LNCAP (cell line): ENCODE data around the gene PALLD.

Experiments used
- CTCF ChIP-seq: fragments of 450-650 bp; IDR thresholded peaks from 2 replicates; pipeline ENCODE4 v1.5.1; 2017; ENCODE audit warnings: mild to moderate bottlenecking

PALLD gene

GRCh38 chr4:168787801-168788595 lies 291.1 kb downstream of the PALLD start:
- no peak for TF ChIP-seq CTCF

- TF ChIP-seq CTCF = no peak
Measured at GRCh38 chr4:168790898-168791297, 294.0 kb downstream of the PALLD start.

DNA sequence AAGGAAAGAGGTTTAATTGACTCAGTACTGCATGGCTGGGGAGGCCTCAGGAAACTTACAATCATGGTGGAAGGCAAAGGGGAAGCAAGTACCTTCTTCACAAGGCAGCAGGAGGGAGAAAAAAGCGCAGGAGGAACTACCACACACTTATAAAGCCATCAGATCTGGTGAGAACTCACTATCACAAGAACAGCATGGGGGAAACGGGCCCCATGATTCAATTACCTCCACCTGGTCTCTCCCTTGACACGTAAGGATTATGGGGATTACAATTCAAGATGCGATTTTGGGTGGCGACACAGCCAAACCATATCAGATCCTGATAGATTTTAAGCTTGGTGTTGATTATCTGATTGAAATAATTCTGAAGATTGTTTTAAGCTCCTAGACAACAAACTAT lies 294.5 kb downstream of the PALLD start:
- no peak for TF ChIP-seq CTCF

DNA sequence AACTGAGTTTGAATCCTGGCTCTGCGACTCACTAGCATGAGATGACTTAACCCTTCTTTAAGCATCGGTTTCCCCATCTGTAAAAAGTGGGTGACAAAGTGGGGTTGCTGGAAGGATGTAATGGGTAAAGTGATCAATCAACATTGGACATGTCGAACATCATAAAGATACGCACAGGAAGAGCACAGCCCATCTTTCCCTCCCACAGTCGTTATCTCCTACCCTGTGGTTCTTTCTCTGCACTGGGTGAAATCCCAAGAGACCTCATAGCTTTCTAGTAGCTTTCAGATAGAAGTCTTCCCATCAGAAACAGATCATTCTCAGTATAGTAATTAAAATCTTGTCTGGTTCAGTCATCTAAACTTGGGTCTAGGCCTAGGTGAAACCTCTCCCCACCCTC lies 296.7 kb downstream of the PALLD start:
- no peak for TF ChIP-seq CTCF

DNA sequence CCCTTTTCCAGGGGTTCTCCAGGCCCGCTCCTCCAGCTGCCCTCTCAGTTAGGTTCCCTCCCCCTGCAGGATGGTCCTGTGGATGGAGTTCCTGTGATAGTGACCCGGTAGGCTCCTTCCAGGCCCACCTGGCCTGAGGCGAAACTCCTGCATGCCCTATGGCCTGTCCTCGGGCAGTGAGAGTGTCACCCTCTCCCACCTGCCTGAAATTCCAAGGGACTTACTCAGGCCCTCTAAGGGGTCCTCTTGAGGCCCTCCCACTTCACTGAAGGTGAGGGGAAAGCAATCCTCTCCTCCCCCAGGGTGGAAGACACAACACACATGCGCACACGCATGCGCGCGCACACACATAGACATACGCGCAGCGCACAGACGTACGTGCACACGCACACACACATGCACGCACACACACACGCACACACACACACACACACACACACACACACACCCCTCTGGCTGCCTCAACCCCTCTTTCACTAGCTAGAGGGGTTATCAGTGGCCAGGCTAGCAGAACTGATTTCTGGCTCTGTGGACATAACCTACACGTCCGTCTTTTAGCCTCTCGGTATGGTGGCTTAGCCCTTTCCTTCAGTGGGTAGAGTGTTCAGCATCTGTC lies 297.3 kb downstream of the PALLD start:
- TF ChIP-seq CTCF = no peak

- no peak for TF ChIP-seq CTCF
Measured at GRCh38 chr4:168794881-168795280, 298.0 kb downstream of the PALLD start.

- TF ChIP-seq CTCF = no peak
Measured at GRCh38 chr4:168795346-168795745, 298.5 kb downstream of the PALLD start.
